GM19193 (cell line): ENCODE results near the gene COPS7A.

Experiments
- POLR2A ChIP-seq: IDR thresholded peaks from 4 replicates; pipeline ENCODE4 v1.6.1; 2011; ENCODE audit not compliant: insufficient read depth, insufficient read length; ENCODE audit errors: extremely low read depth

Gene COPS7A

DNA sequence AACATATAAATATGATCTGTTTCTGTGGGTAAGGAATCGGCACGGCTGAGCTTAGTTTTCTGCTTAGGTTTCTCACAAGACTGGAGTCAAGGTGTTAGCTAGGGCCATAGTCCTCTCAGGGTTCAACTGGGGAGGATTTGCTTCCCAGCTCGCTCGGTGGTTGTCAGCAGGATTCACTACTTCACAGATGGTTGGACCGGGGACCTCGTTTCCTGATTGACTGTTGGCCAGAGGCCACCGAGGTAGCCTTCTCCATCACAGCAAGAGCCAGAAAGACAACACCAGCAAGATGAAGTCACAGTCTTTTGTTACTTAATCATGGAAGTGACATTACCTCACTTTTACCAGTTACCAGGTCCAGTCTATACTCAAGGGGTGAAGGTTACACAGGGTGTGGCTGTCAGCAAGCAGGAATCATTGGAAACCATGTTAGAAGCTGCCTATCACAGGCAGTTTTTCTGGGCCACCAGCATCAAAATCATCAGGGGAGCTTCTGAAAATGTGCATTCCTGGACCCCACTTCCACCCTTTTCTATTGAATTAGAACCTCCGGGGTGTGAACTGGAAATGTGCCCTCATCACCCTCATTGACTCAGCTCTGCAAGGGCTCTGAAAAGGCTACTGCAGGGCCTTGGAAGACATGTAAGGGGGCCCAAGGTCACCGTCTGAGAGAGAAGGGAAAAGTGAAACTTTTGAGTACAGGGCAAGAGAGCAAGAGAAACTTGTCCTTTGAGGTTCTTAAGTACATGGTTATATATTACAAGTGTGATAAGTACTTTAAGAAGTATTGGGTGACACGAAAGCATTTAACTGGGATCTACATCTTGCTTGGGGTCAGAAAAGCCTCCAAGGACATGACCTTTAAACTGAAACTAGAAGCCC is 10.9 kb downstream of the COPS7A start:
- no peak for TF ChIP-seq POLR2A

DNA sequence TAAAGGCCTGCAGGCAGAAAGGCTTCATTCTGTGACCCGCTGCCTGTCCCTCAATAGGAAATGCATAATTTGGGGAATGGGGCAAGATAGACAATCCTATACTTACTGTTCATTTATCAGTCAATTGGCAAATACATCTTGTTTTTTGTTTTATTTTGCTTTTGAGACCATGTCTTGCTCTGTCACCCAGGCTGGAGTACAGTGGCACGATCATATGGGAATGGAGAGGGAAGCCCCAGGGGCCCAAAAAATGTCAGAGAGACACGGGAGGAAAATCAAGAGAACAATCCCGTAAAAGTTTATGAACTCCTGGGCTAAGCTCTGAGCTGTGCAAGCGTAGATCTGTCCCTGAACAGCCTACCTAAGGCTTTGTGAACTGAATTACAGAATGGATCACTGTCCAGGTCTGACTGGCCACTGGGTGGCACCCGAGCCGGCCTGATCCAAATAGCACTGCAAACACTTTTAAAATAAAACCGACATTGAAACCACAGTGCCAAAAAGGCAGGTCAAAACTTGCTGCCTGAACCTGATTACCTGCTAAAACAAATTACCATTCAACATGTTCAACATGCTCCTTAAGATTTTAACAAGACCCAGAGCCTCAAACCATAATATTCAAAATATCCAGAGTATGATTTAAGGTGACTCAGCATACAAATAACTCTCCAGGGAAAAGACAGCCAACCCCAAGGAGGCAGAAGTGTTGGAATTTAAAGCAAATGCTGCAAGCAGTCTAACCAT is 11.8 kb downstream of the COPS7A start:
- no peak for TF ChIP-seq POLR2A

DNA sequence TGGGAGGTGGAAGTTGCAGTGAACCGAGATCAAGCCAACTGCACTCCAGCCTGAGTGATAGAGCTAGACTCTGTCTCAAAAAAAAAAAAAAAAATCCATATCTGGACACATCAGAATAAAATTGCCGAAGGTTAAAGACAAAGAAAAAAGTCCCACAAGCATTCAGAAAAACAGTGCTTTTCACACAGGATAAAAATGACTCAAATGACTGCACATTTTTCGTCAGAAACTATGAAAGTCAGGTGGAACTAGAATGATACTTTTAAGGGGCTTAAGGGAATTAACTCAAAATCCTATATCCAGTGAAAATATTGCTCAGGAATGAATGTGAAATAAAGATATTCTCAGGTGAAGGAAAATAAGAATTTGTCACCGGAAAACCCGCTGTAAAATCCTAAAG is 12.9 kb downstream of the COPS7A start:
- no peak for TF ChIP-seq POLR2A

DNA sequence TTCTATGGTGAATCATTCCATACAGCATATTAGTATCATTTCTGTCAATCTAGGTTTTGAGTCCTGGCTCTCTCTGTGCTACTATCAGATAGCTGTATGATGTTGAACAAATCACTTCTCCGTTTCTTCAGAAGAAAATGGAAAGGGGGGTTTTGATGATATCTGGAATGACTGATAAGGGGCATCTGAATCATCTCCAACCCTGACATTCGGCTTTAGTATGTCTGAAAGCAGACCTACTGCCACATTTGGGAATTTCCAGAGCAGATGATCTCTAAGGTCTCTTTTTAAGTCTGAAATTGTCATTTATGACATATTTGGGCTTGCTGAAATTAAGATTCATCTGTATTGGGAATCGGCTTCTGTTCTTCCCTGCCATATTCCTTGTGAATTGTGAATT is 19.0 kb downstream of the COPS7A start:
- no peak for TF ChIP-seq POLR2A

DNA sequence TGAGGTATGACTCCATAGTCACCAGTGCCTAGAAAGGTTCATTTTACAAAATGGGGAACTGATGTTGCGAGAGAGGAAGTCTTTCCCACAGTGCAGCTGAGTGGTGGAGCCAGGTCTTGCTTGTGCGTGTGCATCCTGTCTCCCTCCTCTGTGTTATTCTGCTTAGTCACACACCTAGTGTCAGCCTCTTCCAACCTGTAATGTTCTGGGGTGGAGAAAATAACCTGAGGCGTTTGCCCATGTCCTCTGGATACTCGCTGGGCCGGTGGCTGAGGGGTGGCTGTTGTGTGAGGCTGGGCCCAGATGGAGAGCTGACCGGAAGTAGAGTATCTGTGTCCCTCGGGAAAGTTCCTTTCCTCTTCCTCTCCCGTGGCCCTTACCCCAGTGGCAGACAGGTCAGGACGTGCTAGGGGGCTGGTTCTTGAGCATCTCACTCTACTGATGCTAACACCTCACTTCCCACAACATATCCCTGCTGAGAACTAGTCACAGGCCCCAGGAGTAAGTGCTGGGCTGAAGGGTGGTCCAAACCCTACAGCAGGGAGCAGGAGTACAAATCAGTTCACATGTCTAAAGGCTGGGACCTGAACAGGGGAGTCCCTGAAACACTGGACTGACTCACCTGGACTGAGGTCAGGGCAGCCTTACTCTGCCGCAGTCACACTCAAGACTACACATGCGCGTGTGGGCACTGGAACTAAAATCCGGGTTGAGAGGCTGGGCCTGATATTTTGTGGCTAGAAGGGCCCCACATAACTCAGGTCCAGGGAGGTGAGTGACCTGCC is 22.1 kb downstream of the COPS7A start:
- TF ChIP-seq POLR2A: no peak

DNA sequence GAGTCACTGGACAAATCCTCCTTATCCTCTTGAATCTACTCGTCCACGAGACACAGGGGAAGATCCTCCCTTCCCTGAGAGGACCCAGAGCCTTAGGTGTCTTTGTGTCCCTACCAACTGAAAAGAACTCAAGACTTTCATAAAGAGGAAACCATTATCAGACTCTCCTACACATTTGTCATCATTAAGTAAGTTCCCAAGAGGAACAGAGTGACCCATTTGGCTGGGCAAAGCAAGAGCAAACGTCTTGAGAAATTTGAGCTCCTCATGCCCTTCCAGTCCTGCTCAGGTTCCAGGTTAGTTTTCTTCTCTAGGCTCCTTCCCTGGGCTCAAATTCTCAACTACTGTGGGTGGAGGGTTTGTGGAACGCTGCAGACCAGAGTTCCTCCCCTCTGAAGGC is 23.4 kb downstream of the COPS7A start:
- TF ChIP-seq POLR2A: no peak

DNA sequence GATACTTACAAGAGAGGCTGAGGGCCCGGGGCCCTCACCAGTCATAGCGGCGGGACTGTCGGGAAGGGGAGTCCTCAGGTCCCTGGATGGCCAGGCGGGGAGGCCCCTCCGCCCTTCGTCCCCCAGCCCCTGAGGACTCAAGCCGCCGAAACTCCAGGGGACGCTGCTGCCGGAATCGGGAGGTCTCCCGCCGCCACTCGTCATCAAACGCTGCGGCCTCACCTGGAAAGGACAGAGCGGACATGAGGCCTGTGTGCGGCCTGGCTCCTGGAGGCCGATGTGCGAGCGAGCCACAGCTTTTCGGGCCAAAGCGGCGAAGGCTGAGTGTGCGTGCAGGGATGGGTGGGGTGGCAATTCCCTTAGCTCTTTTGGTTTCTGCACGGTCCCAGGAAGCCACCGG is 24.9 kb downstream of the COPS7A start:
- no peak for TF ChIP-seq POLR2A

DNA sequence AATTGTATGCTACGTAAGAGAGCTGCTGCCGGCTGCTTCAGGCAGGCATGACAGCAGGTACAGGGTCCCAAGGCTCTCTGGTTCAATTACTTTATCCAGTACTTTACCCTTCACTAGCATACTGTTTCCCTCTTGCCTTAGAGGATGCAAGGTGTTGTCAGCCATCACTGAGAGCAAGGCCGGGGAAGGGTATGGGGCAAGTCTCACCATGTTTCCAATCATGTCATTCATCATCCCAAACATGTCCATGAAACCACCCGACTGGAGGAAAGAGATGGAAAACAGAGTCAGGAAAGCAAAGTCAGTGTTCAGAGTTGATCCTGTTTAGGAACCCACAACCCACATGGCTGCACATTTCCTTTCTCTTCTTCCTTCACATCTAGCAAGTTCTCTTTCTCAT is 26.7 kb downstream of the COPS7A start:
- TF ChIP-seq POLR2A: no peak

DNA sequence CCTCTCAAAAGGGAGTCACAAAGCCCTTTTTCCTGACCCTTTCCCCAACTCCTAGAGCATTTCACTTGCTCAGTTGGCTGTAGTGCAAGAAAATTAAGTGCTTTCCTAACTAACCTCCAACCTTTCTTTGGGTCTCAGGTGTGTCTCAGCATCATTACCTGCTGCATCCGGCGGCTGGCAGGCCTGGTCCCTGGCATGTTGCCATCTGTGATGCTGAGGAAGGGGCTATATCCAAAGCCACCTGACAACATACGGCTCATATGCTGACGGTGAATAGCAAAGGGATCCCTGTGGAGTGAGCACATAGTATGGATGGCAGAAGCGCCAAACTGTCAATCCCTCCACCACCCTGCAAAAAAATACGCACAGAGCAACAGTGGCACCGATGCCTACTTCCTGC is 27.9 kb downstream of the COPS7A start:
- no peak for TF ChIP-seq POLR2A

DNA sequence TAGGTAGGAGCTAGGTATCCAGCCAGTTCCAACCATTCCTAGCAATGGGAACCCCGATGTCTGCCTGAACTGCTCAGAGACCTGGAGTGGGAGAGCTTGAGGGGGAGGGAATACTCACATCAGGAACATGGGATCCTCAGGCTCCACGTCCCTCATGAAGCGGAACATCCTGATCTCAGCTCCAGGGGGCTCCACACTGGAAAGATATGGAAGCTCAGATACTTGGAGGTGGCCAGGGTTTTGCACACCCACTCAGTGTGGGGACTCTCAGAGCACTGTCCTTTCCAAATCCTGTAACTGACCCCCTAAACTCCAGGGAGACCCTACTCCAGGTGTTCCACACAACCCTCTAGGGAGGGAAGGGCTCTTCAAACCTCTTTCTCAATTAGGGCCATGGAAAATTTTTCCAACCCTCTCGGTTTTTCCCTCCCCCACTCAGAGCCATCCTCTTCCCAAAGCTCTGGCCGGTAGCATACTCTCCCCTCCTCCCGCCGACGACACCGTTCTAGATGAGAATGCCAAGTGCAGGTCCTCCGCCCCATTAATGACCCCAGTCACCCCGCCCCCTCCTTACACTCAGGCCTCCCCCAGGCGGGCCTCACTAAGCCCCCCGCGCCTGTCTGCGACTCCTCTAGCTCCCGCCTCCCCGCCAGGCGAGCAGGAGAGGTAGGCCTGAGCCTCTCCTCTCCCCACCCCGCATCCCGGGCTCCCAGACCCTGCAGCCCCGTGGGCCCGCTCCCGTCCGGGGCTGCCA is 28.5 kb downstream of the COPS7A start:
- no peak for TF ChIP-seq POLR2A

DNA sequence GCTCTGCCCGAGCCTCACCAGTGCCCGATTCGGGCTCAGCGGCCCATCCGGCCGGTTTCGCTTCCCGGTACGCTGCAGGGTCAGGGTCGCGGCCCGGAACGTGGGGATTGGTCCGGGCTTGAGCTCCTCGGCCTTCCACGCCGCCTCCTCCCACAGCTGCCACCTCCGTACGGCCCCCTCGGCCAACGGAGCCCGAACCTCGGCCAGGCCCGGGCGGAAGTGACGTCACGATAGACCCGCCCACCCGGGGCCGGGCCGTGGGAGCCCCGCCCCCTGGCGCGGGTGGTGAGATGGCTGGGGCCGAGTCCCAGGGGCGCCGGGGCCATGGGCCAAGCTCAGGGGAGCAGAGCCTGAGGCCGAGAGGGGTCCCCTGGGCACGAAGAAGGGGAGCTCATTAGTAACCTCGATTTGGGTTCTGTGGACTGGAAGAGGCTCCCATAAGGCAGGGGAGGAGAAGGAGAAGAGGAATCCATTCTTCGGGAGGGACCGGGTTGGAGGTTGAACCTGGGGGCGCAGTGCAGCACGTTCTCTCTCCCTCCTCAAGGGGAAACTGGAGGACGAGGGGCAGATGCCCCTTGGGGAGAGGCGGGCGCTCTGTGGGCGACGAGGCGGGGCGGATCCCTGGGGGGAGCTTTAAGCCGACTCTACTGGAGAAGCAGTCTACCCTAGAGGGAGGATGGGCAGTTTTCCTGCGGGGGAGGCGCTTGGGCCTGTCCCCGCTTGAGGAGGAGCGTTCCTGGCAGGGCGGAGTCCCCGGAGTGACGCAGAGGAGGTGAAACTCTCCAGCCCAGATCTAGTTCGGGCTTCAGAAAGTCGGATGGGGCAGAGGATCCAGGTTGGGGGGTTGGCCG is 29.3 kb downstream of the COPS7A start, which contains the start of gene MLF2:
Gene MLF2 (minus strand): TSS at position 221 of the 851 bp plus-strand sequence. CDS start 807 bp downstream, outside the sequence.
- peak; percentile 94 for TF ChIP-seq POLR2A

DNA sequence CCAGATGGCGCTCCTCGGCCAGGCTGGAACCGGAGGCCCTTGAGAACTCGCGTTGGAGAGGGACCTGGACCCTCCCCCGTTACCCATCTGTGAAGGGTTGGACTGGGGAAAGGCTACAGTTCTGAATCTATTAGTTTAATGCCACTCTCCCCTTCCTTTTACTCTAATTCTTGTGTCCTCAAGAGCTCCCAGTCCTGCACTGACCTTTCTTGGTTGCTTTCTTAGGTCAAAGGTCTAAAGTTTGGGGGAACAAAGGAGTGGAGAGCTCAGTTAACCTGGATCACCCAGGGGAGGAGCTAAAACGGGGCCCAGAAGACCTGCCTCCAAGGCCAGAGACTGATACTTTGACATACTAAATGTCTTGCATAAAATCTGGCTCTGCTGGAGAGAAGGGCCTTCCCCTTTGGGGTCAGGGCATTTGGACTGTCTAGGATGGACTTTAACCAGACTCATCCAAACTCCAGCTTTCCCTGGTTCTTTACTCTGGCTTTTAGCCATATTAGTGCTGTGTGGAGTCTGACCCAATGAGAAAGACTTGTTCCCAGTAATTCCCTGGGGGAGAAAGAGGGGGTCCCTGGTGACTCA is 30.0 kb downstream of the COPS7A start:
- no peak for TF ChIP-seq POLR2A

DNA sequence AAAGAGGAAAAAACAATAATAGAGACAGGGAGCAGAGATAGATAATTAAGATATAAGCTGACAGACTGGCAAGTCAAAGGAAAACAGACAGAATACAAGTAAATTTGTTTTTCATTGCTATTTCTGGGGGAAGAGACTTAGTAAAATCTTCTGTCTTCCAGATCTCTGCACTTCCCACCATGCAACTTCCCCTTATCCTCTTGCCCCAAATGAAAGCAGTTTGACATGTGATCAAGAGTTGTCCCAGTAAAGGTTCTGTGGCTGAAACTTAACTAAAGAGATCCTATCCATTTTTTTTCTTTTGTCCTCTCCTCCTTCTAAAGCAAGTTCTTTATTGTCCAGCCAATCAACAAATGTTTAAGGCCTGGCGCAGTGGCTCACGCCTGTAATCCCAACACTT is 30.6 kb downstream of the COPS7A start:
- no peak for TF ChIP-seq POLR2A
